Measurements from ENCODE around the gene LMCD1.

DNA sequence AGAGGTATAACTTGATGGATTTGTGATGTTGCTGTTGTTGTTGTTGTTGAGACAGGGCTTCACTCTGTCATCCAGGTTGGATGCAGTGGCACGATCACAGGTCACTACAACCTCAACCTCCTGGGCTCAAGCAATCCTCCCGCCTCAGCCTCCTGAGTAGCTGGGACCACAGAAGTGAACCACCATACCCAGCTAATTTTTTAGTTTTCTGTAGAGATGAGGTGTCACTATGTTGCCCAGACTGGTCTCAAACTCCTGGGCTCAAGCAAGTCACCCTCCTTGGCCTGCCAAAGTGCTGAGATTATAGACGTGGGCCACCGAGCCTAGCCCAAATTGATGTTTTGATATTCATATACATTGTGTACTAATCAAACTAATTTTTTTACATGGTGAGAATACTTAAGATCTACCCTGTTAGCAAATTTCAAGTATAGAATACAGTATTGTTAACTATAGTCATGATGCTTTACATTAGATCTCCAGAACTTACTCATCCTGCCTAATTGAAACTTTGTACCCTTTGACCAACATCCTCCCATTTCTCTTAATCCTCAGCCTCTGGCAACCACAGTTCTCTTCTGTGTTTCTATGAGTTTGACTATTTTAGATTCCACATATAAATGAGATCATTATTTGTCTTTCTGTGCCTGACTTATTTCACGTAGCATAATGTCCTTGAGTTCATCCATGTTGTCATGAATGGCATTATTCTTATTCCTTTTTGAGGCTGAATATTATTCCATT is 23.2 kb downstream of the LMCD1 start:
- TF ChIP-seq, protein P1, sequence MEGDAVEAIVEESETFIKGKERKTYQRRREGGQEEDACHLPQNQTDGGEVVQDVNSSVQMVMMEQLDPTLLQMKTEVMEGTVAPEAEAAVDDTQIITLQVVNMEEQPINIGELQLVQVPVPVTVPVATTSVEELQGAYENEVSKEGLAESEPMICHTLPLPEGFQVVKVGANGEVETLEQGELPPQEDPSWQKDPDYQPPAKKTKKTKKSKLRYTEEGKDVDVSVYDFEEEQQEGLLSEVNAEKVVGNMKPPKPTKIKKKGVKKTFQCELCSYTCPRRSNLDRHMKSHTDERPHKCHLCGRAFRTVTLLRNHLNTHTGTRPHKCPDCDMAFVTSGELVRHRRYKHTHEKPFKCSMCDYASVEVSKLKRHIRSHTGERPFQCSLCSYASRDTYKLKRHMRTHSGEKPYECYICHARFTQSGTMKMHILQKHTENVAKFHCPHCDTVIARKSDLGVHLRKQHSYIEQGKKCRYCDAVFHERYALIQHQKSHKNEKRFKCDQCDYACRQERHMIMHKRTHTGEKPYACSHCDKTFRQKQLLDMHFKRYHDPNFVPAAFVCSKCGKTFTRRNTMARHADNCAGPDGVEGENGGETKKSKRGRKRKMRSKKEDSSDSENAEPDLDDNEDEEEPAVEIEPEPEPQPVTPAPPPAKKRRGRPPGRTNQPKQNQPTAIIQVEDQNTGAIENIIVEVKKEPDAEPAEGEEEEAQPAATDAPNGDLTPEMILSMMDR (IDR thresholded peaks at IDR 0.05; ENCODE audit: borderline replicate concordance, extremely low read depth, low read length, poor library complexity, severe bottlenecking) = no peak
- no peak for TF ChIP-seq EZH2 (IDR thresholded peaks at IDR 0.05; ENCODE audit: borderline replicate concordance, low read depth, low read length, severe bottlenecking)
